ENCODE data around the gene GALNT7. TPM values are rescaled to one million over a fixed set of nuclear protein-coding genes. Genes with fewer than 3 reads are reported as not detected.

The GALNT7 gene
- total RNA-seq, 4 donors from 2014 or later: 31.4 to 124 (median 105) TPM

DNA sequence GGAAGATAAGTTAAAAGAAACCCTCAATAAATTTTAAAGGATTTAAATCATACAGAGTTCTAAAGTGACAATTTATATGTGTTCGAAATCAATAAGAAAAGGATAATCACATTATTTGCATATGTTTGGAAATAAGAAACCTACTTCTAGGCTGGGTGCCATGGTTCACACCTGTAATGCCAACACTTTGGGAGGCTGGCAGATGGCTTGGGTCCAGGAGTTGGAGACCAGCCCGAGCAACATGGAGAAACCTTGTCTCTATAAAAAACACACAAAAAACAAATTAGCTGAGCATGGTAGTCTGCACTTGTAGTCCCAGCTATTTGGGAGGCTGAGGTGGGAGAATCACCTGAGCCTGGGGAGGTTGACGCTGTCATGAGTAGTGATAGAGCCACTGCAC lies 194.1 kb downstream of the GALNT7 start:
- intact Hi-C loops (cut with DNase I; ENCODE audit: low total_unique reads) (no loop called here), in situ Hi-C loops (cut with MboI; ENCODE audit: low pct_ligation_motif_present in 1 of 4, low pct_unique_long_range_greater_than_20kb in 1 of 4, low sequenced_read_pairs in 3 of 4) (no loop called here)
- Histone ChIP-seq H3K4me3 (no peak overlapping the region), H3K27ac (no peak overlapping the region), H3K4me1 (peaks cover 0 to 6% (median 3%) of the 10 kb centered on the region in 4 donors), H3K9me3 (no peaks in the 10 kb centered on the region), H3K27me3 (no peaks in the 10 kb centered on the region), H3K36me3 (no peaks in the 10 kb centered on the region)
- TF ChIP-seq POLR2A (IDR thresholded peaks at IDR 0.05) (no peak), POLR2AphosphoS5 (IDR thresholded peaks at IDR 0.05) (no peak), EP300 (IDR thresholded peaks at IDR 0.05; ENCODE audit: low read depth) (no peak)
- TF ChIP-seq, protein P1, sequence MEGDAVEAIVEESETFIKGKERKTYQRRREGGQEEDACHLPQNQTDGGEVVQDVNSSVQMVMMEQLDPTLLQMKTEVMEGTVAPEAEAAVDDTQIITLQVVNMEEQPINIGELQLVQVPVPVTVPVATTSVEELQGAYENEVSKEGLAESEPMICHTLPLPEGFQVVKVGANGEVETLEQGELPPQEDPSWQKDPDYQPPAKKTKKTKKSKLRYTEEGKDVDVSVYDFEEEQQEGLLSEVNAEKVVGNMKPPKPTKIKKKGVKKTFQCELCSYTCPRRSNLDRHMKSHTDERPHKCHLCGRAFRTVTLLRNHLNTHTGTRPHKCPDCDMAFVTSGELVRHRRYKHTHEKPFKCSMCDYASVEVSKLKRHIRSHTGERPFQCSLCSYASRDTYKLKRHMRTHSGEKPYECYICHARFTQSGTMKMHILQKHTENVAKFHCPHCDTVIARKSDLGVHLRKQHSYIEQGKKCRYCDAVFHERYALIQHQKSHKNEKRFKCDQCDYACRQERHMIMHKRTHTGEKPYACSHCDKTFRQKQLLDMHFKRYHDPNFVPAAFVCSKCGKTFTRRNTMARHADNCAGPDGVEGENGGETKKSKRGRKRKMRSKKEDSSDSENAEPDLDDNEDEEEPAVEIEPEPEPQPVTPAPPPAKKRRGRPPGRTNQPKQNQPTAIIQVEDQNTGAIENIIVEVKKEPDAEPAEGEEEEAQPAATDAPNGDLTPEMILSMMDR (IDR thresholded peaks at IDR 0.05): no peak
- 69 to 85% methylated on average over 2 to 3 of the region's 3 CpGs for WGBS, 2 donors (ENCODE audit: low coverage in 1 of 2)
- DNase-seq: no peak

GRCh38 chr4:173365359-173365996 lies 196.9 kb downstream of the GALNT7 start:
- in situ Hi-C loops (cut with MboI; ENCODE audit: low pct_ligation_motif_present in 1 of 4, low pct_unique_long_range_greater_than_20kb in 1 of 4, low sequenced_read_pairs in 3 of 4): no loop called here
- Histone ChIP-seq H3K36me3 (no peaks in the 10 kb centered on the region), H3K4me3 (no peak overlapping the region), H3K27ac (no peak overlapping the region), H3K4me1 (peaks cover 0 to 21% (median 3%) of the 10 kb centered on the region in 4 donors), H3K9me3 (no peaks in the 10 kb centered on the region), H3K27me3 (no peaks in the 10 kb centered on the region)
- intact Hi-C loops (cut with DNase I; ENCODE audit: low total_unique reads): no loop called here
- WGBS, 2 donors (ENCODE audit: low coverage in 1 of 2): 17 to 23% methylated on average over 1 to 2 of the region's 2 CpGs
- DNase-seq: peak; percentile 20
- TF ChIP-seq, protein P1 (IDR thresholded peaks at IDR 0.05): no peak
- no peak for TF ChIP-seq POLR2A (IDR thresholded peaks at IDR 0.05)
- no peak for TF ChIP-seq EP300 (IDR thresholded peaks at IDR 0.05; ENCODE audit: low read depth)
- TF ChIP-seq POLR2AphosphoS5 (IDR thresholded peaks at IDR 0.05): no peak

GRCh38 chr4:173367285-173367684 lies 198.7 kb downstream of the GALNT7 start:
- in situ Hi-C loops (cut with MboI; ENCODE audit: low pct_ligation_motif_present in 1 of 4, low pct_unique_long_range_greater_than_20kb in 1 of 4, low sequenced_read_pairs in 3 of 4) (no loop called here), intact Hi-C loops (cut with DNase I; ENCODE audit: low total_unique reads) (no loop called here)
- TF ChIP-seq POLR2AphosphoS5 (IDR thresholded peaks at IDR 0.05) (no peak), EP300 (IDR thresholded peaks at IDR 0.05; ENCODE audit: low read depth) (no peak), POLR2A (IDR thresholded peaks at IDR 0.05) (no peak)
- TF ChIP-seq, protein P1 (IDR thresholded peaks at IDR 0.05): no peak
- Histone ChIP-seq H3K36me3 (no peaks in the 10 kb centered on the region), H3K4me1 (peaks cover 0 to 15% (median 3%) of the 10 kb centered on the region in 4 donors), H3K27me3 (no peaks in the 10 kb centered on the region), H3K4me3 (no peak overlapping the region), H3K27ac (peak overlapping the region in 3 of 4 donors; percentile 2 to 99 (median 98)), H3K9me3 (no peaks in the 10 kb centered on the region)
- DNase-seq: no peak

DNA sequence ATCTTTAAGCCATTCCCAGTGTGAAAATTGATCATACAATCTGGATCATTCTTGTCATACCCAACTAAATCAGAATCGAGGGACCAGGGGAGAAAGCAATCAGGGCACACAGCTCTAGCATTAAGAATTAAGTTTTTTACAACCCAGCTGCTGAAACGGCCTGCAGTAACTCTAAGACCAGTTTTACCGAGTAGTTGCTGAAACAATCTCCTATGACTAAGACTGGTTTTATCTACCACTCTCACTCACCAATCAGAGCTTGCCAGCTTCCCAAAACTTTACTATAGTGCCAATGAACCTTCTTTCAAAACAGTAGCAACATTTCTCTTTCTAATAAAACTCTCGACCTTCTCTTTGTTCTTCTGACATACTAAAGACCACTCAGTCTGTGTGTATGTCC lies 199.3 kb downstream of the GALNT7 start:
- TF ChIP-seq, protein P1 (IDR thresholded peaks at IDR 0.05): no peak
- TF ChIP-seq POLR2AphosphoS5 (IDR thresholded peaks at IDR 0.05) (no peak), POLR2A (IDR thresholded peaks at IDR 0.05) (no peak), EP300 (IDR thresholded peaks at IDR 0.05; ENCODE audit: low read depth) (no peak)
- no peak overlapping the region for H3K4me3 ChIP-seq
- peak overlapping the region in 2 of 4 donors; percentile 98 to 99 for H3K27ac ChIP-seq
- no peaks in the 10 kb centered on the region for H3K27me3 ChIP-seq
- intact Hi-C loops (cut with DNase I; ENCODE audit: low total_unique reads): no loop called here
- no peak for DNase-seq
- peaks cover 0 to 19% (median 5%) of the 10 kb centered on the region in 4 donors for H3K4me1 ChIP-seq
- H3K36me3 ChIP-seq: no peaks in the 10 kb centered on the region
- 49 to 54% methylated on average over 3 to 4 of the region's 4 CpGs for WGBS, 2 donors (ENCODE audit: low coverage in 1 of 2)
- in situ Hi-C loops (cut with MboI; ENCODE audit: low pct_ligation_motif_present in 1 of 4, low pct_unique_long_range_greater_than_20kb in 1 of 4, low sequenced_read_pairs in 3 of 4): no loop called here
- H3K9me3 ChIP-seq: no peaks in the 10 kb centered on the region
